ENCODE data around the gene GDAP2.

Gene GDAP2

GRCh38 chr1:117818456-117818855 lies 111.0 kb downstream of the GDAP2 start:
- H4K20me1 ChIP-seq (ENCODE audit: insufficient read depth): no peaks in the 10 kb centered on the region
- H3K36me3 ChIP-seq (ENCODE audit: insufficient read depth): no peaks in the 10 kb centered on the region
- H3K27ac ChIP-seq: no peak overlapping the region
- no peak overlapping the region for H3K9ac ChIP-seq
- H2AFZ ChIP-seq (ENCODE audit: low read depth): no peak overlapping the region
- no peak for TF ChIP-seq CTCF (conservative IDR thresholded peaks at IDR 0.05; ENCODE audit: low read depth, low read length)
- no peaks in the 10 kb centered on the region for H3K79me2 ChIP-seq (ENCODE audit: insufficient read depth, low read depth)
- H3K4me1 ChIP-seq (ENCODE audit: low read depth, poor library complexity, severe bottlenecking): no peaks in the 10 kb centered on the region
- no peak overlapping the region for H3K4me2 ChIP-seq
- H3K27me3 ChIP-seq (ENCODE audit: insufficient read depth, low read depth): no peaks in the 10 kb centered on the region
- H3K4me3 ChIP-seq (IDR thresholded peaks at IDR 0.05; ENCODE audit: insufficient read depth, low read depth, low read length): no peak overlapping the region

- no peak overlapping the region for H3K4me3 ChIP-seq (IDR thresholded peaks at IDR 0.05; ENCODE audit: insufficient read depth, low read depth, low read length)
- TF ChIP-seq CTCF (conservative IDR thresholded peaks at IDR 0.05; ENCODE audit: low read depth, low read length): no peak
These were observed 111.8 kb downstream of the GDAP2 start for GRCh38 chr1:117817629-117818028.

GRCh38 chr1:117815926-117816325 lies 113.5 kb downstream of the GDAP2 start:
- TF ChIP-seq CTCF (conservative IDR thresholded peaks at IDR 0.05; ENCODE audit: low read depth, low read length): no peak
- Histone ChIP-seq H3K4me2 (no peak overlapping the region), H3K27me3 (ENCODE audit: insufficient read depth, low read depth) (no peaks in the 10 kb centered on the region), H3K79me2 (ENCODE audit: insufficient read depth, low read depth) (no peaks in the 10 kb centered on the region), H3K4me1 (ENCODE audit: low read depth, poor library complexity, severe bottlenecking) (no peaks in the 10 kb centered on the region), H4K20me1 (ENCODE audit: insufficient read depth) (no peaks in the 10 kb centered on the region), H3K9ac (no peak overlapping the region), H3K36me3 (ENCODE audit: insufficient read depth) (no peaks in the 10 kb centered on the region), H2AFZ (ENCODE audit: low read depth) (no peak overlapping the region), H3K27ac (no peak overlapping the region), H3K4me3 (IDR thresholded peaks at IDR 0.05; ENCODE audit: insufficient read depth, low read depth, low read length) (no peak overlapping the region)

More at GRCh38 chr1:117817629-117818028, 111.8 kb downstream of the GDAP2 start:
- no peaks in the 10 kb centered on the region for H3K27me3 ChIP-seq (ENCODE audit: insufficient read depth, low read depth)
- no peak overlapping the region for H3K27ac ChIP-seq
- H3K4me1 ChIP-seq (ENCODE audit: low read depth, poor library complexity, severe bottlenecking): no peaks in the 10 kb centered on the region
- H3K79me2 ChIP-seq (ENCODE audit: insufficient read depth, low read depth): no peaks in the 10 kb centered on the region
- H3K4me2 ChIP-seq: no peak overlapping the region
- H3K9ac ChIP-seq: no peak overlapping the region
- no peak overlapping the region for H2AFZ ChIP-seq (ENCODE audit: low read depth)
- no peaks in the 10 kb centered on the region for H4K20me1 ChIP-seq (ENCODE audit: insufficient read depth)
- H3K36me3 ChIP-seq (ENCODE audit: insufficient read depth): no peaks in the 10 kb centered on the region

GRCh38 chr1:117814856-117815797 lies 114.3 kb downstream of the GDAP2 start:
- Histone ChIP-seq H3K79me2 (ENCODE audit: insufficient read depth, low read depth) (no peaks in the 10 kb centered on the region), H3K4me2 (no peak overlapping the region), H3K36me3 (ENCODE audit: insufficient read depth) (no peaks in the 10 kb centered on the region), H3K4me3 (IDR thresholded peaks at IDR 0.05; ENCODE audit: insufficient read depth, low read depth, low read length) (no peak overlapping the region), H3K27me3 (ENCODE audit: insufficient read depth, low read depth) (no peaks in the 10 kb centered on the region), H3K9ac (no peak overlapping the region), H4K20me1 (ENCODE audit: insufficient read depth) (no peaks in the 10 kb centered on the region), H3K4me1 (ENCODE audit: low read depth, poor library complexity, severe bottlenecking) (peaks cover 3% of the 10 kb centered on the region), H2AFZ (ENCODE audit: low read depth) (no peak overlapping the region), H3K27ac (no peak overlapping the region)
- no peak for TF ChIP-seq CTCF (conservative IDR thresholded peaks at IDR 0.05; ENCODE audit: low read depth, low read length)
